Upper lobe of left lung (tissue), 6 donors: ENCODE data around the gene INPPL1. TPM values are rescaled to one million over a fixed set of nuclear protein-coding genes. Genes with fewer than 3 reads are reported as not detected.
A peak's percentile ranks its signal among the peaks of the same experiment; 100 is the strongest.

Experiments used
- ATAC-seq, 2 donors: fragments of 200-7000 bp; cut with Tn5 transposase; one replicate each; pipeline ENCODE4 v1.9.1; 2022; ENCODE audit warnings: mild to moderate bottlenecking in 2 of 2, moderate library complexity in 2 of 2; ENCODE audit not compliant: low FRiP score in 2 of 2
- DNase-seq, 2 donors: peaks; one replicate each; pipeline ENCODE4 v3.0.0-alpha.2; 2019 to 2020
- H3K27ac ChIP-seq, 4 donors: fragments of 200-600 bp; sonication (generic); one replicate each; pipeline ENCODE4 v1.5.1; 2016 to 2019
- H3K27me3 ChIP-seq, 4 donors: fragments of 200-600 bp; sonication (generic); one replicate each; pipeline ENCODE4 v1.5.1; 2017 to 2019
- H3K36me3 ChIP-seq, 4 donors: fragments of 200-600 bp; sonication (generic); one replicate each; pipeline ENCODE4 v1.5.1; 2016 to 2019
- H3K4me1 ChIP-seq, 4 donors: fragments of 200-600 bp; sonication (generic); one replicate each; pipeline ENCODE4 v1.5.1; 2018 to 2019
- H3K4me3 ChIP-seq, 4 donors: fragments of 200-600 bp; sonication (generic); one replicate each; pipeline ENCODE4 v1.5.1; 2017 to 2019; ENCODE audit warnings: mild to moderate bottlenecking in 2 of 4, moderate library complexity in 1 of 4
- H3K9me3 ChIP-seq, 4 donors: fragments of 200-600 bp; sonication (generic); one replicate each; pipeline ENCODE4 v1.5.1; 2018 to 2019
- EP300 ChIP-seq, 4 donors: sonication (generic); formaldehyde crosslinking; IDR thresholded peaks; one replicate each; pipeline ENCODE4 v1.5.1; 2017; ENCODE audit warnings: antibody characterized with exemption in 4 of 4, control low read depth in 2 of 4
- POLR2A ChIP-seq, 4 donors: fragments of 450-650 bp; IDR thresholded peaks; one replicate each; pipeline ENCODE4 v1.5.1; 2016 to 2017; ENCODE audit warnings: antibody characterized with exemption in 4 of 4, mild to moderate bottlenecking in 2 of 4
- POLR2AphosphoS5 ChIP-seq, 2 donors: sonication (generic); formaldehyde crosslinking; IDR thresholded peaks; one replicate each; pipeline ENCODE4 v1.5.1; 2017; ENCODE audit warnings: antibody characterized with exemption in 2 of 2
- WGBS, 2 donors: methylation state at CpG; one replicate each; pipeline ENCODE4 v1.1.5; 2017 to 2018; 5-methylcytosine and 5-hydroxymethylcytosine counted together
- total RNA-seq, 6 donors: library from RNA; depleted of rRNA in 4 of 6; stranded (reverse); fragments of >200 nt in 4 of 6; gene quantifications; one replicate each; pipeline versions ENCODE4 v1.1.0 to v1.2.1, GENCODE V29; 2016 to 2021
- TF ChIP-seq, protein P1 (sequence below), 6 experiments: fragments of 450-650 bp in 4 of 6; fragments of 200-600 bp in 2 of 6; sonication (generic) in 2 of 6; IDR thresholded peaks; one replicate each; pipeline ENCODE4 v1.5.1; 2016 to 2019; ENCODE audit warnings: antibody characterized with exemption in 6 of 6
- donor health status: DM: no; HTN: no; CAD: no; lungs with moderate emphysema.
- donor health status: DM: no; HTN: yes; CAD: no; lungs with severe emphysema.

The INPPL1 gene
- total RNA-seq, 6 donors from 2014 or later = 84.0 to 383 (median 180) TPM

GRCh38 chr11:72239313-72239848 lies 14.8 kb downstream of the INPPL1 start:
- Histone ChIP-seq H3K9me3 (no peaks in the 10 kb centered on the region), H3K27ac (peak overlapping the region in 2 of 4 donors; percentile 51 to 60), H3K4me1 (peaks cover 33 to 62% (median 42%) of the 10 kb centered on the region in 4 donors), H3K27me3 (peaks cover 0 to 41% (median 25%) of the 10 kb centered on the region in 4 donors), H3K4me3 (peak overlapping the region in 3 of 4 donors; percentile 39 to 46 (median 42)), H3K36me3 (peaks cover 17 to 36% (median 34%) of the 10 kb centered on the region in 4 donors)
- ATAC-seq (no peak), DNase-seq (peak; percentile 48 to 64)
- TF ChIP-seq POLR2A (IDR thresholded peaks at IDR 0.05) (peak in 1 of 4 donors; percentile 40), EP300 (IDR thresholded peaks at IDR 0.05) (no peak)
- 12 to 23% methylated on average over 8 to 24 of the region's 25 CpGs for WGBS, 2 donors

GRCh38 chr11:72239849-72240460 lies 15.4 kb downstream of the INPPL1 start:
- Histone ChIP-seq H3K36me3 (peaks cover 14 to 30% (median 29%) of the 10 kb centered on the region in 4 donors), H3K4me3 (peak overlapping the region in 3 of 4 donors; percentile 39 to 46 (median 42)), H3K4me1 (peaks cover 36 to 65% (median 42%) of the 10 kb centered on the region in 4 donors), H3K9me3 (no peaks in the 10 kb centered on the region), H3K27ac (peak overlapping the region in 1 of 4 donors; percentile 51), H3K27me3 (peaks cover 0 to 47% (median 28%) of the 10 kb centered on the region in 4 donors)
- WGBS, 2 donors = 0 to 3% methylated on average over 1 to 27 of the region's 69 CpGs
- DNase-seq (peak; percentile 42 to 94), ATAC-seq (peak; percentile 15 to 82)
- TF ChIP-seq, protein P1, sequence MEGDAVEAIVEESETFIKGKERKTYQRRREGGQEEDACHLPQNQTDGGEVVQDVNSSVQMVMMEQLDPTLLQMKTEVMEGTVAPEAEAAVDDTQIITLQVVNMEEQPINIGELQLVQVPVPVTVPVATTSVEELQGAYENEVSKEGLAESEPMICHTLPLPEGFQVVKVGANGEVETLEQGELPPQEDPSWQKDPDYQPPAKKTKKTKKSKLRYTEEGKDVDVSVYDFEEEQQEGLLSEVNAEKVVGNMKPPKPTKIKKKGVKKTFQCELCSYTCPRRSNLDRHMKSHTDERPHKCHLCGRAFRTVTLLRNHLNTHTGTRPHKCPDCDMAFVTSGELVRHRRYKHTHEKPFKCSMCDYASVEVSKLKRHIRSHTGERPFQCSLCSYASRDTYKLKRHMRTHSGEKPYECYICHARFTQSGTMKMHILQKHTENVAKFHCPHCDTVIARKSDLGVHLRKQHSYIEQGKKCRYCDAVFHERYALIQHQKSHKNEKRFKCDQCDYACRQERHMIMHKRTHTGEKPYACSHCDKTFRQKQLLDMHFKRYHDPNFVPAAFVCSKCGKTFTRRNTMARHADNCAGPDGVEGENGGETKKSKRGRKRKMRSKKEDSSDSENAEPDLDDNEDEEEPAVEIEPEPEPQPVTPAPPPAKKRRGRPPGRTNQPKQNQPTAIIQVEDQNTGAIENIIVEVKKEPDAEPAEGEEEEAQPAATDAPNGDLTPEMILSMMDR (IDR thresholded peaks at IDR 0.05) = peak in 4 of 6 experiments; percentile 20 to 41 (median 34)
- TF ChIP-seq EP300 (IDR thresholded peaks at IDR 0.05) (no peak), POLR2AphosphoS5 (IDR thresholded peaks at IDR 0.05) (no peak), POLR2A (IDR thresholded peaks at IDR 0.05) (no peak)

GRCh38 chr11:72240461-72241290 lies 16.1 kb downstream of the INPPL1 start:
- Histone ChIP-seq H3K9me3 (no peaks in the 10 kb centered on the region), H3K27ac (no peak overlapping the region), H3K36me3 (peaks cover 7 to 23% (median 22%) of the 10 kb centered on the region in 4 donors), H3K27me3 (peaks cover 0 to 48% (median 31%) of the 10 kb centered on the region in 4 donors), H3K4me3 (peak overlapping the region in 3 of 4 donors; percentile 39 to 46 (median 42)), H3K4me1 (peaks cover 36 to 59% (median 42%) of the 10 kb centered on the region in 4 donors)
- TF ChIP-seq POLR2A (IDR thresholded peaks at IDR 0.05) (no peak), EP300 (IDR thresholded peaks at IDR 0.05) (no peak), POLR2AphosphoS5 (IDR thresholded peaks at IDR 0.05) (no peak)
- TF ChIP-seq, protein P1 (IDR thresholded peaks at IDR 0.05) = no peak
- peak; percentile 22 to 77 for DNase-seq
- peak in 1 of 2 donors; percentile 9 for ATAC-seq
- WGBS, 2 donors = 11 to 17% methylated on average over 24 to 35 of the region's 44 CpGs

GRCh38 chr11:72241291-72241781 lies 16.8 kb downstream of the INPPL1 start:
- H3K27ac ChIP-seq = no peak overlapping the region
- H3K27me3 ChIP-seq = peaks cover 0 to 54% (median 31%) of the 10 kb centered on the region in 4 donors
- TF ChIP-seq POLR2AphosphoS5 (IDR thresholded peaks at IDR 0.05) (no peak), POLR2A (IDR thresholded peaks at IDR 0.05) (no peak), EP300 (IDR thresholded peaks at IDR 0.05) (no peak)
- TF ChIP-seq, protein P1 (IDR thresholded peaks at IDR 0.05) = no peak
- peaks cover 36 to 56% (median 42%) of the 10 kb centered on the region in 4 donors for H3K4me1 ChIP-seq
- WGBS, 2 donors = 21 to 26% methylated on average over 8 to 20 of the region's 20 CpGs
- no peak for ATAC-seq
- peak in 1 of 2 donors; percentile 10 for DNase-seq
- no peak overlapping the region for H3K4me3 ChIP-seq
- peaks cover under 1 to 18% (median 16%) of the 10 kb centered on the region in 4 donors for H3K36me3 ChIP-seq
- no peaks in the 10 kb centered on the region for H3K9me3 ChIP-seq
